ENCODE measurements around the gene ERC2. TPM values are rescaled to one million over a fixed set of nuclear protein-coding genes. Genes with fewer than 3 reads are reported as not detected.

Gene ERC2
- total and polyA plus RNA-seq, 9 donors, result 1.2 to 9.4 (median 5.4) TPM

DNA sequence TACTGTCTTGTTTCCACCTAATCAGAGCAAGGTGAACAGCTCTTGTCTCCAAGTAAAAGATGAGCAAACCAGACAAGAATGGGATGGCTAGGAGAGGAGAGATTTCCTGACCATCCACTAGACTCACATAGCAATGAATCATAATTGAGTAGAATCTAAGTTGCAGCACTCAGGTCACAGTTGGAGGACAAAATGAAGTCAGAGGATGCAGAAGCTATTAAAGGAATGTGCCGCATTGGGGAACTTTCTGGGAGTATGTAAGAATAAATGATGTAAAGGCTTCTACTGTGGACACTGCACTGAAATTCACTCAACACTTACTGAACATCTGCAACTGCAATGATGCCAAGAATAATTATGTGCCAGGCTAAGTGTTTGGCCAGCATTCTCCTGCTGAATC is 763.7 kb downstream of the ERC2 start:
- Histone ChIP-seq H3K27ac (no peak overlapping the region), H3K9me3 (no peaks in the 10 kb centered on the region), H3K4me3 (no peak overlapping the region), H3K27me3 (no peaks in the 10 kb centered on the region), H3K4me1 (ENCODE audit: insufficient read depth) (no peaks in the 10 kb centered on the region), H3K36me3 (no peaks in the 10 kb centered on the region)
- intact Hi-C loops (cut with DNase I), result no loop called here
- WGBS, 3 donors, result 0 to 70% (median 0%) methylated on average over 1 of the region's 1 CpG
- TF ChIP-seq EP300 (IDR thresholded peaks at IDR 0.05), result no peak
- no peak for DNase-seq

DNA sequence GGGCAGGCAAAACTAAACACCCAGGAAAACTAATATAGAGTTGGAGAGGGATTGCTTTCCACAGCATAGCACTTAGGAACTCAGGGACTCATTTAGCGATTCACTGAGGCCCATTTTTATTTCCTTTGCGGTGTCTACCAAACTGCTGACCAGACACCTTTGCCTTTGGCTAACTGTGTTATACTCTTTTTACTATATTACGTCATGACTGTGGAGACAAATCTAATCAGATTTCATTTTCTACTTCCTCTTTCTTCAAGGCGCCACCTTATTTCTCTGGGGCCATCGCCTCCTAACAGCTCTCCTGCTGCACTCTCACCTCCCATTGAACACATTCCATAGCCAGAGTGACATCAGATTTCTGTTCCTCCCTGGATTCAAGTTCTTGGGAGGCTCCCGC is 765.4 kb downstream of the ERC2 start:
- TF ChIP-seq EP300 (IDR thresholded peaks at IDR 0.05) (no peak), POLR2A (IDR thresholded peaks at IDR 0.05) (no peak)
- TF ChIP-seq, protein P1, sequence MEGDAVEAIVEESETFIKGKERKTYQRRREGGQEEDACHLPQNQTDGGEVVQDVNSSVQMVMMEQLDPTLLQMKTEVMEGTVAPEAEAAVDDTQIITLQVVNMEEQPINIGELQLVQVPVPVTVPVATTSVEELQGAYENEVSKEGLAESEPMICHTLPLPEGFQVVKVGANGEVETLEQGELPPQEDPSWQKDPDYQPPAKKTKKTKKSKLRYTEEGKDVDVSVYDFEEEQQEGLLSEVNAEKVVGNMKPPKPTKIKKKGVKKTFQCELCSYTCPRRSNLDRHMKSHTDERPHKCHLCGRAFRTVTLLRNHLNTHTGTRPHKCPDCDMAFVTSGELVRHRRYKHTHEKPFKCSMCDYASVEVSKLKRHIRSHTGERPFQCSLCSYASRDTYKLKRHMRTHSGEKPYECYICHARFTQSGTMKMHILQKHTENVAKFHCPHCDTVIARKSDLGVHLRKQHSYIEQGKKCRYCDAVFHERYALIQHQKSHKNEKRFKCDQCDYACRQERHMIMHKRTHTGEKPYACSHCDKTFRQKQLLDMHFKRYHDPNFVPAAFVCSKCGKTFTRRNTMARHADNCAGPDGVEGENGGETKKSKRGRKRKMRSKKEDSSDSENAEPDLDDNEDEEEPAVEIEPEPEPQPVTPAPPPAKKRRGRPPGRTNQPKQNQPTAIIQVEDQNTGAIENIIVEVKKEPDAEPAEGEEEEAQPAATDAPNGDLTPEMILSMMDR (IDR thresholded peaks at IDR 0.05), result no peak
- no peak for DNase-seq
- H3K27me3 ChIP-seq, result no peaks in the 10 kb centered on the region
- intact Hi-C loops (cut with DNase I), result no loop called here
- no peak overlapping the region for H3K4me3 ChIP-seq
- H3K4me1 ChIP-seq (ENCODE audit: insufficient read depth), result no peaks in the 10 kb centered on the region
- 93 to 96% (median 96%) methylated on average over 6 of the region's 6 CpGs for WGBS, 3 donors
- no peaks in the 10 kb centered on the region for H3K36me3 ChIP-seq
- H3K9me3 ChIP-seq, result no peaks in the 10 kb centered on the region
- H3K27ac ChIP-seq, result no peak overlapping the region

DNA sequence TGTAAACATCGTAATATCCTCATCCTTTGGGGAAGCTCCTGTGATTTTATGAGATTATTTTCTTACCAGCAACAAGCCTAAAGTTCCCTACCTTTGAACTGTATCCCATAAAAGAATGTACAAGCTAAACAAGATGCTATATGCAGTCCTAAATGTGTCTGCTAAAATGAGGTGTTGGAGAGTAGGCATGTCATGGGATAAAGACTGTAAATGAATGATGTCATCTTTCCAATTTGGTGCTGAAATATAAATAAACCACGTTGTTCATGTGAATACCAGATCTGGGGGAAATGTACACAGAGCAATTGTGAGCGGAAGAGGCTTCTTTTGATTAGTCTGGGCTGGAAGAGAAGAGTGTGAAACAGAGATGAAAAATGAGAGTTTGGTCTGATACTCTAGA is 766.3 kb downstream of the ERC2 start:
- TF ChIP-seq POLR2A (IDR thresholded peaks at IDR 0.05), result no peak
- H3K9me3 ChIP-seq, result no peaks in the 10 kb centered on the region
- H3K27me3 ChIP-seq, result no peaks in the 10 kb centered on the region
- H3K27ac ChIP-seq, result no peak overlapping the region
- 65 to 75% (median 74%) methylated on average over 3 of the region's 3 CpGs for WGBS, 3 donors
- H3K4me1 ChIP-seq (ENCODE audit: insufficient read depth), result no peaks in the 10 kb centered on the region
- no peaks in the 10 kb centered on the region for H3K36me3 ChIP-seq
- H3K4me3 ChIP-seq, result no peak overlapping the region
- no peak for DNase-seq
- intact Hi-C loops (cut with DNase I), result no loop called here

DNA sequence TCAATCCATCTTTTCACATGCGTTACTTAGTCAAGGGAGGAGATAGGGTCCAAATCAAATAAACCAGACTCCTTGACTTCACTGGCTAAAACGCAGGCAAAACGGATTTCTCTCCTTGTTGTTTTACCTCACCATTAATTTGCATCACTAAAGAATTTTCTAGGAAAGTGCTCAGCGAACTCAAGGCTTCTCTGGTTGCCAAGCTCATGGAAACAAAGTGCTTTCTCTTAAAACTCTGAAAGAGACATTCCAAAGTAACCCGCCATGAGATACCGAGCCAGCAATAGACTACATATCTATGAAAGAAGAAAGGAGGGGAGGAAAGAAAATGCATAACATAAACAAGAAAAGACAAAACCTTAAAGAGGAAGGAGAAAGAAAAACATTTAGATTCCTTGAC is 769.4 kb downstream of the ERC2 start:
- TF ChIP-seq POLR2A (IDR thresholded peaks at IDR 0.05) (no peak), EP300 (IDR thresholded peaks at IDR 0.05) (no peak)
- TF ChIP-seq, protein P1 (IDR thresholded peaks at IDR 0.05), result no peak
- DNase-seq, result no peak
- Histone ChIP-seq H3K4me1 (ENCODE audit: insufficient read depth) (no peaks in the 10 kb centered on the region), H3K4me3 (no peak overlapping the region), H3K36me3 (no peaks in the 10 kb centered on the region), H3K27ac (no peak overlapping the region), H3K9me3 (no peaks in the 10 kb centered on the region), H3K27me3 (no peaks in the 10 kb centered on the region)
- intact Hi-C loops (cut with DNase I), result no loop called here
- 9 to 28% (median 11%) methylated on average over 6 of the region's 6 CpGs for WGBS, 3 donors

DNA sequence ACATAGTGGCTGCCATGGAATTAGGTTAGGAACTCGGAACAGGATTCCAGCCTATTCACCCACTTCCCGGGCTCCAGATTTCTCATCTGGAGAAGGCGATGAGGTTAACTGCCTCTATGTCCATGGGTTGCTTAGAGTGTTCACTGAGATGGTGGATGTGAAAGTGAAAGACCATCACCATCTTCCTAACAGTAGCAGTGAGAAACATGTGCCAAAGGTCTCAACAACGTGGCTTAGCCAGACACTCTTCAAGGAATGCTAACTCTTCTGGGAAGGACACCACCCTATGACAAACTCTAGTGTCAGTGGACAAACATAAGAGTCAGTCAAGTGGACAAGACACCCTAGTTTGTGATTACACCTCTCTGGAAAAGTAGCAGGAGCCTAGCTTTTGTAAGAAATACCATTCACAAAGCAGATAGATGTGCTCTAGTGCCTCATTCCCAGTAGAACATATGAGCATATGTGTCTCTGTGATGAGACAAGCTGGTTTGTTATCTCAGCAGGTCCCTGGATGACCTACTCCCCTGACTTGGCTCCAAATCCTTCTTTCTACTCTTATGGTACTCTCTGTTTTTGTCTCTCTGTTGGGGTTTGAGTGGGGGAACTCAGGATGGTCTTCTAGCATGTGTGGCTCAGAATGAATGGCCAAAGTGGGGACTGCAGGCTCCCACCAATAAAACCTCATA is 770.9 kb downstream of the ERC2 start:
- Histone ChIP-seq H3K27me3 (no peaks in the 10 kb centered on the region), H3K4me3 (no peak overlapping the region), H3K9me3 (no peaks in the 10 kb centered on the region), H3K4me1 (ENCODE audit: insufficient read depth) (no peaks in the 10 kb centered on the region), H3K36me3 (no peaks in the 10 kb centered on the region), H3K27ac (no peak overlapping the region)
- WGBS, 3 donors, result 89 to 94% (median 92%) methylated on average over 4 of the region's 4 CpGs
- no peak for DNase-seq
- intact Hi-C loops (cut with DNase I), result no loop called here
- TF ChIP-seq, protein P1 (IDR thresholded peaks at IDR 0.05), result no peak
- TF ChIP-seq POLR2A (IDR thresholded peaks at IDR 0.05) (no peak), EP300 (IDR thresholded peaks at IDR 0.05) (no peak)

Measured in ovary (tissue), 9 donors.